ENCODE measurements around the gene NEDD4L. TPM values are rescaled to one million over a fixed set of nuclear protein-coding genes. Genes with fewer than 3 reads are reported as not detected.

The NEDD4L gene
- total RNA-seq, 2 experiments from 2014 or later: 11.2 to 13.7 TPM

DNA sequence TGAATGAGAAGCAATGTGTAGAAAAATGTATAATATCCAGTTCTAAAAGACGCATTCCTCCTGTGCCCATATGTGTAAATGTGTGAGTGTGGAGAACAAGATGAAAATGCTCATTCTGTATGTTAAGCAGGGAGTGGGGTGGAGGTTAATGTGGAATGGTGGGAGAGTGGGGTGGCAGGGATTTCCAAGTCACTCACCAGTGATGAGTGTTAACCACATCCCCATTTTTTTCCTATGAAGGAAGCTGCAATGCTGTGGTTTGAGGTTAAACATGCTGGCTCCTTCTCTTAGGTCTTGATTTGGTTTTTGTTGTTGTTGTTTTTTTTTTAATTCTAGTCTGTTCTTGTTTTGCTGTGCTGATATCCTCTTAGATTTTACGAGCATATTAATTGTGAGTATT, 169.4 kb downstream of the NEDD4L start:
- no peaks in the 10 kb centered on the region for H3K9me3 ChIP-seq (ENCODE audit: control insufficient read depth in 1 of 2, insufficient read depth in 1 of 2, low read length in 2 of 2)
- DNase-seq: peak in 3 of 14 experiments; percentile 38 to 60 (median 46)
- POLR2A ChIA-PET: no interaction called here
- H3K9me3 Mint-ChIP-seq: no peaks in the 10 kb centered on the region
- H3K27ac Mint-ChIP-seq: peak overlapping the region; percentile 10
- TF ChIP-seq, protein P1, sequence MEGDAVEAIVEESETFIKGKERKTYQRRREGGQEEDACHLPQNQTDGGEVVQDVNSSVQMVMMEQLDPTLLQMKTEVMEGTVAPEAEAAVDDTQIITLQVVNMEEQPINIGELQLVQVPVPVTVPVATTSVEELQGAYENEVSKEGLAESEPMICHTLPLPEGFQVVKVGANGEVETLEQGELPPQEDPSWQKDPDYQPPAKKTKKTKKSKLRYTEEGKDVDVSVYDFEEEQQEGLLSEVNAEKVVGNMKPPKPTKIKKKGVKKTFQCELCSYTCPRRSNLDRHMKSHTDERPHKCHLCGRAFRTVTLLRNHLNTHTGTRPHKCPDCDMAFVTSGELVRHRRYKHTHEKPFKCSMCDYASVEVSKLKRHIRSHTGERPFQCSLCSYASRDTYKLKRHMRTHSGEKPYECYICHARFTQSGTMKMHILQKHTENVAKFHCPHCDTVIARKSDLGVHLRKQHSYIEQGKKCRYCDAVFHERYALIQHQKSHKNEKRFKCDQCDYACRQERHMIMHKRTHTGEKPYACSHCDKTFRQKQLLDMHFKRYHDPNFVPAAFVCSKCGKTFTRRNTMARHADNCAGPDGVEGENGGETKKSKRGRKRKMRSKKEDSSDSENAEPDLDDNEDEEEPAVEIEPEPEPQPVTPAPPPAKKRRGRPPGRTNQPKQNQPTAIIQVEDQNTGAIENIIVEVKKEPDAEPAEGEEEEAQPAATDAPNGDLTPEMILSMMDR (IDR thresholded peaks at IDR 0.05): no peak
- CTCF ChIA-PET: interaction anchor here (0.5 kb wide), 1 partner anchor 135 kb away, joined by 3 read pairs; no protein-coding TSS in a partner anchor
- no peaks in the 10 kb centered on the region for H3K27me3 ChIP-seq (ENCODE audit: control insufficient read depth in 1 of 2, insufficient read depth in 2 of 2, low read length in 2 of 2)
- peaks cover 18% of the 10 kb centered on the region for H3K4me1 Mint-ChIP-seq (ENCODE audit: low read depth)
- intact Hi-C loops (cut with DNase I, micrococcal nuclease): no loop called here
- peak; percentile 41 for ATAC-seq (ENCODE audit: poor library complexity)
- no peak overlapping the region for H3K27ac ChIP-seq (ENCODE audit: low read depth in 1 of 2, low read length in 2 of 2)
- no peak overlapping the region for H3K4me3 Mint-ChIP-seq
- H3K36me3 ChIP-seq (ENCODE audit: insufficient read depth, low read length): no peaks in the 10 kb centered on the region
- H3K36me3 Mint-ChIP-seq (ENCODE audit: low read depth): no peaks in the 10 kb centered on the region
- no peak overlapping the region for H3K4me3 ChIP-seq (ENCODE audit: low read length)
- H3K4me1 ChIP-seq (ENCODE audit: insufficient read depth, low read length): peaks cover 10% of the 10 kb centered on the region
- H3K27me3 Mint-ChIP-seq: peaks cover 21% of the 10 kb centered on the region

DNA sequence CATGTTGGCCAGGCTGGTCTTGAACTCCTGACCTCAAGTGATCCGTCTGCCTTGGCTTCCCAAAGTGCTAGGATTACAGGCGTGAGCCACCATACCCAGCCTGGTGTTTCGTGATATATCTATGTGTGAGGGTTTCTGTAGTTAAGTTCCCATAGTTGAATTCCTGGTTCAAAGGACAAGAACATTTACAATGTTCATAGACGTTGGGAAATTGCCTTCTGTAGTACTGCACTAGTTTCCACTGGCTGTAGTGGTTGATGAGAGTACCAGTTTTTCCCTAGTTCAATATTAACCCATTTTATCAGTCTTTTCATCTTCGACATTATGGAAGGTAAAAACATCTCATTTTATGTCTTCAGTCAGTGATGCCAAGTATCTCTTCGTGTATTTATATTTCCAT, 171.0 kb downstream of the NEDD4L start:
- Mint-ChIP-seq H3K9me3 (no peaks in the 10 kb centered on the region), H3K4me1 (ENCODE audit: low read depth) (peaks cover 18% of the 10 kb centered on the region), H3K27me3 (peaks cover 27% of the 10 kb centered on the region), H3K36me3 (ENCODE audit: low read depth) (no peaks in the 10 kb centered on the region), H3K27ac (no peak overlapping the region), H3K4me3 (no peak overlapping the region)
- no peak overlapping the region for H3K4me3 ChIP-seq (ENCODE audit: low read length)
- H3K9me3 ChIP-seq (ENCODE audit: control insufficient read depth in 1 of 2, insufficient read depth in 1 of 2, low read length in 2 of 2): no peaks in the 10 kb centered on the region
- ChIA-PET POLR2A (no interaction called here), CTCF (no interaction called here)
- H3K36me3 ChIP-seq (ENCODE audit: insufficient read depth, low read length): no peaks in the 10 kb centered on the region
- no peaks in the 10 kb centered on the region for H3K27me3 ChIP-seq (ENCODE audit: control insufficient read depth in 1 of 2, insufficient read depth in 2 of 2, low read length in 2 of 2)
- no peak overlapping the region for H3K27ac ChIP-seq (ENCODE audit: low read depth in 1 of 2, low read length in 2 of 2)
- H3K4me1 ChIP-seq (ENCODE audit: insufficient read depth, low read length): peaks cover 10% of the 10 kb centered on the region
- ATAC-seq (ENCODE audit: poor library complexity): no peak
- intact Hi-C loops (cut with DNase I, micrococcal nuclease): loop anchor here in 1 of 2 experiments (5.0 kb wide), 1 partner anchor 48 kb away; no protein-coding TSS in a partner anchor
- DNase-seq: no peak
- TF ChIP-seq, protein P1 (IDR thresholded peaks at IDR 0.05): no peak

- no peak overlapping the region for H3K4me3 ChIP-seq (ENCODE audit: low read length)
- Mint-ChIP-seq H3K27me3 (peaks cover 27% of the 10 kb centered on the region), H3K27ac (no peak overlapping the region), H3K36me3 (ENCODE audit: low read depth) (no peaks in the 10 kb centered on the region), H3K4me3 (no peak overlapping the region), H3K9me3 (no peaks in the 10 kb centered on the region), H3K4me1 (ENCODE audit: low read depth) (peaks cover 18% of the 10 kb centered on the region)
- peaks cover 10% of the 10 kb centered on the region for H3K4me1 ChIP-seq (ENCODE audit: insufficient read depth, low read length)
- no peak for ATAC-seq (ENCODE audit: poor library complexity)
- intact Hi-C loops (cut with DNase I, micrococcal nuclease): loop anchor here in 1 of 2 experiments (5.0 kb wide), 1 partner anchor 49 kb away; no protein-coding TSS in a partner anchor
- CTCF ChIA-PET: no interaction called here
- no peak overlapping the region for H3K27ac ChIP-seq (ENCODE audit: low read depth in 1 of 2, low read length in 2 of 2)
- no peaks in the 10 kb centered on the region for H3K36me3 ChIP-seq (ENCODE audit: insufficient read depth, low read length)
- POLR2A ChIA-PET: no interaction called here
- TF ChIP-seq, protein P1 (IDR thresholded peaks at IDR 0.05): no peak
- no peaks in the 10 kb centered on the region for H3K27me3 ChIP-seq (ENCODE audit: control insufficient read depth in 1 of 2, insufficient read depth in 2 of 2, low read length in 2 of 2)
- H3K9me3 ChIP-seq (ENCODE audit: control insufficient read depth in 1 of 2, insufficient read depth in 1 of 2, low read length in 2 of 2): no peaks in the 10 kb centered on the region
- DNase-seq: no peak
Measured at GRCh38 chr18:58216071-58216481, 172.1 kb downstream of the NEDD4L start.

Data from CD4-positive, alpha-beta T cell (primary cell).